Endothelial cell of umbilical vein (primary cell): ENCODE data around the gene PRRT4.

Source experiments
- POLR2A ChIP-seq: IDR thresholded peaks from 2 replicates; pipeline ENCODE4 v1.6.1; 2012; ENCODE audit warnings: low read depth, mild to moderate bottlenecking, control low read depth, low read length
- TF ChIP-seq, protein P1 (sequence below), 2 donors: IDR thresholded peaks; 1 replicate in 1 of 2; 2 replicates in 1 of 2; pipeline ENCODE4 v1.5.1; 2011; ENCODE audit warnings: low read length in 2 of 2, mild to moderate bottlenecking in 2 of 2, moderate library complexity in 2 of 2, control low read depth in 1 of 2, inconsistent platforms in 1 of 2, low read depth in 1 of 2; ENCODE audit not compliant: insufficient read depth in 1 of 2; ENCODE audit errors: extremely low read depth in 1 of 2

- TF ChIP-seq, protein P1, sequence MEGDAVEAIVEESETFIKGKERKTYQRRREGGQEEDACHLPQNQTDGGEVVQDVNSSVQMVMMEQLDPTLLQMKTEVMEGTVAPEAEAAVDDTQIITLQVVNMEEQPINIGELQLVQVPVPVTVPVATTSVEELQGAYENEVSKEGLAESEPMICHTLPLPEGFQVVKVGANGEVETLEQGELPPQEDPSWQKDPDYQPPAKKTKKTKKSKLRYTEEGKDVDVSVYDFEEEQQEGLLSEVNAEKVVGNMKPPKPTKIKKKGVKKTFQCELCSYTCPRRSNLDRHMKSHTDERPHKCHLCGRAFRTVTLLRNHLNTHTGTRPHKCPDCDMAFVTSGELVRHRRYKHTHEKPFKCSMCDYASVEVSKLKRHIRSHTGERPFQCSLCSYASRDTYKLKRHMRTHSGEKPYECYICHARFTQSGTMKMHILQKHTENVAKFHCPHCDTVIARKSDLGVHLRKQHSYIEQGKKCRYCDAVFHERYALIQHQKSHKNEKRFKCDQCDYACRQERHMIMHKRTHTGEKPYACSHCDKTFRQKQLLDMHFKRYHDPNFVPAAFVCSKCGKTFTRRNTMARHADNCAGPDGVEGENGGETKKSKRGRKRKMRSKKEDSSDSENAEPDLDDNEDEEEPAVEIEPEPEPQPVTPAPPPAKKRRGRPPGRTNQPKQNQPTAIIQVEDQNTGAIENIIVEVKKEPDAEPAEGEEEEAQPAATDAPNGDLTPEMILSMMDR (IDR thresholded peaks at IDR 0.05; ENCODE audit: extremely low read depth in 1 of 2, insufficient read depth in 1 of 2, low read depth in 1 of 2, low read length in 2 of 2), result no peak
- TF ChIP-seq POLR2A, result no peak
These were observed 42.2 kb upstream of the PRRT4 start for GRCh38 chr7:128403676-128404075.
